HAP-1 (cell line): ENCODE results near the gene SEC62.

ENCODE experiments used
- DNase-seq, 2 experiments: peaks; one replicate each; pipeline ENCODE4 v3.0.0-alpha.2; 2016 to 2020; ENCODE audit warnings: low spot score in 2 of 2
- H3K27me3 ChIP-seq: fragments of 250-450 bp; sonication (Bioruptor Pico); 2 replicates; pipeline ENCODE4 v1.5.1; 2020; ENCODE audit warnings: low read depth, mild to moderate bottlenecking, moderate library complexity
- H3K36me3 ChIP-seq: fragments of 250-450 bp; sonication (Bioruptor Pico); replicated peaks from 2 replicates; pipeline ENCODE4 v1.5.1; 2020; ENCODE audit warnings: mild to moderate bottlenecking
- H3K4me1 ChIP-seq: fragments of 250-450 bp; sonication (Bioruptor Pico); 2 replicates; pipeline ENCODE4 v1.5.1; 2020; ENCODE audit warnings: mild to moderate bottlenecking
- H3K4me3 ChIP-seq: fragments of 250-450 bp; sonication (Bioruptor Pico); 2 replicates; pipeline ENCODE4 v1.5.1; 2020; ENCODE audit warnings: mild to moderate bottlenecking, moderate library complexity
- H3K9me3 ChIP-seq: fragments of 250-450 bp; sonication (Bioruptor Pico); 2 replicates; pipeline ENCODE4 v1.5.1; 2020; ENCODE audit warnings: mild to moderate bottlenecking, moderate library complexity
- in situ Hi-C: fragments of 300-500 bp; cut with MboI; formaldehyde crosslinking; loops from 3 replicates; pipeline ENCODE4 v1.14.3; 2020; ENCODE audit warnings: low sequenced_read_pairs, inconsistent platforms, mixed read lengths

The SEC62 gene, protein sequence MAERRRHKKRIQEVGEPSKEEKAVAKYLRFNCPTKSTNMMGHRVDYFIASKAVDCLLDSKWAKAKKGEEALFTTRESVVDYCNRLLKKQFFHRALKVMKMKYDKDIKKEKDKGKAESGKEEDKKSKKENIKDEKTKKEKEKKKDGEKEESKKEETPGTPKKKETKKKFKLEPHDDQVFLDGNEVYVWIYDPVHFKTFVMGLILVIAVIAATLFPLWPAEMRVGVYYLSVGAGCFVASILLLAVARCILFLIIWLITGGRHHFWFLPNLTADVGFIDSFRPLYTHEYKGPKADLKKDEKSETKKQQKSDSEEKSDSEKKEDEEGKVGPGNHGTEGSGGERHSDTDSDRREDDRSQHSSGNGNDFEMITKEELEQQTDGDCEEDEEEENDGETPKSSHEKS

GRCh38 chr3:169966428-169966950, at the start of gene SEC62:
Gene SEC62, plus strand, starts transcription at chr3:169966807. Its CDS starts 16 bp downstream, at chr3:169966823.
- Histone ChIP-seq H3K9me3 (no peaks in the 10 kb centered on the region), H3K27me3 (no peaks in the 10 kb centered on the region), H3K4me3 (peak within 1 kb of the TSS; percentile 74), H3K36me3 (0 out of 2 replicates have a peak, but pooled peaks cover 3% of the 10 kb centered on the region), H3K4me1 (peaks cover 25% of the 10 kb centered on the region)
- in situ Hi-C loops = no loop called here
- DNase-seq = peak; percentile 86 to 96

DNA sequence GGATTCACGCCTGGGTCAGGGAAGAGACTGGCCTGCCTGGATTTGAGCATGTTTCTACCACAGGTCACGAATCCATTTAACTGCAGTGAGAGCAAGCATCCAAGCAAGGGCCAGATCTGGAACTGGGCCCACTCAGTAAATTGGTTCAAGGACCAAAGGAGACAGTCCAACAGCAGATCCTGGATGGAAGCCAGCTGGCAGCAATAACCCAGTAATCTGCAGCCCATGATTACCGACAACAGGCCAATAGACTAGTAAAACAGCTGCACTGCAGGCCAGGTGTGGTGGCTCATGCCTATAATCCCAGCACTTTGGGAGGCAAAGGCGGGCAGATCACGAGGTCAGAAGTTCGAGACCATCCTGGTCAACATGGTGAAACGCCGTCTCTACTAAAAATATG, 43.4 kb upstream of the SEC62 start:
- no peaks in the 10 kb centered on the region for H3K36me3 ChIP-seq
- no peaks in the 10 kb centered on the region for H3K9me3 ChIP-seq
- in situ Hi-C loops = no loop called here
- H3K4me3 ChIP-seq = no peak overlapping the region
- H3K4me1 ChIP-seq = no peaks in the 10 kb centered on the region
- H3K27me3 ChIP-seq = no peaks in the 10 kb centered on the region
- DNase-seq = no peak

- Histone ChIP-seq H3K4me3 (no peak overlapping the region), H3K9me3 (no peaks in the 10 kb centered on the region), H3K4me1 (no peaks in the 10 kb centered on the region), H3K27me3 (no peaks in the 10 kb centered on the region), H3K36me3 (no peaks in the 10 kb centered on the region)
- DNase-seq = no peak
- in situ Hi-C loops = no loop called here
Observed at GRCh38 chr3:169923831-169924230, 42.8 kb upstream of the SEC62 start.

- Histone ChIP-seq H3K4me3 (no peak overlapping the region), H3K36me3 (no peaks in the 10 kb centered on the region), H3K4me1 (no peaks in the 10 kb centered on the region), H3K9me3 (no peaks in the 10 kb centered on the region), H3K27me3 (no peaks in the 10 kb centered on the region)
- in situ Hi-C loops = no loop called here
- no peak for DNase-seq
Observed at GRCh38 chr3:169929830-169930519, 36.6 kb upstream of the SEC62 start.

DNA sequence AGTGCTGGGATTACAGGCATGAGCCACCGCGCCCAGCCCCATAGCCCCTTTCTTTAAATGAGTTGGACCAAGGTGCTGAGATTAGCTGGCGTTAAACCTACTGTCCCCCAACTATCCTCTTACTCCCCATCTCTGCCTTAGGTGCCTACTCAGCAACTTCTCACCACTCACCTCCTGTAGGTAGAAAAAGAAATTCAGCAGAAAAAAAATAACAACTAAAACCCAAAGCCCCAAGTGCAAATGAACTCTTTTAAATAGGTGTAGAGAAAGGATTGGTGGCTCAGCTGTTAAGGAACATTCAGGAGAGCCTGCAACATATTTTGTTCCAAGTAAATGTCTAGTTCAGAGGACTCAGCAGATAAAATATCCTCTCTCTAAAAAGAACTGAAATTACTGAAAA, 35.8 kb upstream of the SEC62 start:
- peaks cover 4% of the 10 kb centered on the region; the same call in 1 of the 2 replicates for H3K27me3 ChIP-seq
- no peak for DNase-seq
- H3K9me3 ChIP-seq = no peaks in the 10 kb centered on the region
- H3K4me1 ChIP-seq = no peaks in the 10 kb centered on the region
- no peak overlapping the region for H3K4me3 ChIP-seq
- no peaks in the 10 kb centered on the region for H3K36me3 ChIP-seq
- in situ Hi-C loops = no loop called here

- H3K4me1 ChIP-seq = no peaks in the 10 kb centered on the region
- in situ Hi-C loops = no loop called here
- H3K27me3 ChIP-seq = peaks cover 4% of the 10 kb centered on the region; the same call in 1 of the 2 replicates
- no peak for DNase-seq
- no peaks in the 10 kb centered on the region for H3K36me3 ChIP-seq
- H3K4me3 ChIP-seq = no peak overlapping the region
- no peaks in the 10 kb centered on the region for H3K9me3 ChIP-seq
Observed at GRCh38 chr3:169931747-169932520, 34.7 kb upstream of the SEC62 start.

DNA sequence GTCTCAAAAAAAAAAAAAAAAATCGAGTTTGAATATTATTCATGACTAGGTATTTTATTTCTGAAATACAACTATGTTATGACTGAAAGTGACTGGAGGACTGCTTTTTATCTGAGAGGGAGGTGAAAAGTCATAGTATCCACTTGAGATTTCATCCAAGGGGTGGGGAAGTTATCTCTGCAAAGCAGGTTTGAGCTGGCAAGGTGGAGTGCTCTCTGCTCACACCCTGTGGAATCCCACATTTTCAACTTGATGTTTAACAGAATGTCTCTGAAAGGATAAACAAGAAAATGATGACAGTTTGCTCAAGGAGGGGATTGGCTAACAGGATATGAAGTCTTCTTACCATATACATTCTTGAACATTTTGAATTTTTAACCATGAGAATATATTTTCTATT, 27.3 kb upstream of the SEC62 start:
- Histone ChIP-seq H3K36me3 (no peaks in the 10 kb centered on the region), H3K4me3 (no peak overlapping the region), H3K9me3 (no peaks in the 10 kb centered on the region), H3K27me3 (peaks cover 4% of the 10 kb centered on the region; the same call in 1 of the 2 replicates), H3K4me1 (no peaks in the 10 kb centered on the region)
- DNase-seq = no peak
- in situ Hi-C loops = no loop called here

- no peak for DNase-seq
- Histone ChIP-seq H3K9me3 (no peaks in the 10 kb centered on the region), H3K4me1 (no peaks in the 10 kb centered on the region), H3K27me3 (peaks cover 4% of the 10 kb centered on the region; the same call in 1 of the 2 replicates), H3K36me3 (no peaks in the 10 kb centered on the region), H3K4me3 (no peak overlapping the region)
- in situ Hi-C loops = no loop called here
Observed at GRCh38 chr3:169939751-169940150, 26.9 kb upstream of the SEC62 start.

DNA sequence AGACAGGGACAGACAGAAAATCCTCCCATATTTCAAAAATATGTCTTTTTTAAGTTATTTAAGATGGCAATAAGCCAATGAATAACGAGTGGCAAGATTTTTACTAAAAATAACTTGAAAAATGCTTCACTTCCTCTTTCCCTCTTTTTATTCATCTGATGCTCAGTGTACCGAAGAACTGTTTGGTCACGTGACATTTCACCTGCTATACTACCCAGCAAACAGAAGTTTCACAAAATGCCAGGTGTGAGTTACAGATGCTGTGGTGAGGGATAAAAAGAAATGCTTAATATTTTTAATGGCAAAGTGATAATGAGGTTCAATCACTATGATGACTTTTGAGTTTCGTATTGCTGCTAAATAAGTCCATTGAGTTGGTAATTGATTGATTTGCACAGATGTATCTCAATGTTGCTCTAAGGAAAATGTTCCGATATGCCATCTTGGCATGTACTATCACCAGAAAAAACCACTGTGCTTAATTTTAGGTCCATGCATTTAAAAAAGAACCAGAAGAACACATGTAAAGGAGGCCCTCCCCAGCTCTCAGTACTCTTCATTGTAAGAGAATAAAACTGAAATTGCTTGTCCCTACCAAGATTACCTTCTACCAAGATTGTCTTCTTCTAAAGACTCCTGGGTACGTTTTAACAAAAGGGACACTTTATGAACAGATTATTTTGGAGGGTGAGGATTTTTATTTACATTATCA, 26.0 kb upstream of the SEC62 start:
- H3K4me3 ChIP-seq = no peak overlapping the region
- DNase-seq = no peak
- no peaks in the 10 kb centered on the region for H3K4me1 ChIP-seq
- H3K27me3 ChIP-seq = no peaks in the 10 kb centered on the region
- in situ Hi-C loops = no loop called here
- no peaks in the 10 kb centered on the region for H3K36me3 ChIP-seq
- no peaks in the 10 kb centered on the region for H3K9me3 ChIP-seq

- no peak for DNase-seq
- Histone ChIP-seq H3K36me3 (no peaks in the 10 kb centered on the region), H3K4me3 (no peak overlapping the region), H3K9me3 (no peaks in the 10 kb centered on the region), H3K27me3 (no peaks in the 10 kb centered on the region), H3K4me1 (no peaks in the 10 kb centered on the region)
- in situ Hi-C loops = no loop called here
Observed at GRCh38 chr3:169945313-169945712, 21.3 kb upstream of the SEC62 start.

DNA sequence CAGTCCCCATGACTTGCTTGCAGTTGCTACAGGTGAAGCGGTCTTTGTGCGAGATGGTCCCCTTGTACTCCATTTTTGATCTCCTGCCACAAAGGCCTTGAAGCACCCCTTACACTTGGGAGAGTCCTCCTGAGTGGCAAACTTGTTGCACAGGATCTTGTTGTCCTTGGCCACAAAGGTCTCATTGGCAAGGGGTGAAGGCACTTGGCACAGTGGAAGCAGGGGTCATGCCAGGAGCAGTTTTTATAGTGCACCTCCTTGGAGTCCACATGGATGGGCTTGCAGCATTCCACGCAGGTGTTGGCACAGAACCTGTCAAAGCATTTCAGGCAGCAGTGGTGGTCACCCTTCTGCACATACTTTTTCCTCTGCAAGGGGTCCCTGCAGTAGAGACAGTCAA, 20.3 kb upstream of the SEC62 start:
- in situ Hi-C loops = no loop called here
- no peak for DNase-seq
- H3K36me3 ChIP-seq = no peaks in the 10 kb centered on the region
- no peaks in the 10 kb centered on the region for H3K4me1 ChIP-seq
- H3K27me3 ChIP-seq = no peaks in the 10 kb centered on the region
- H3K4me3 ChIP-seq = no peak overlapping the region
- H3K9me3 ChIP-seq = no peaks in the 10 kb centered on the region

- no peaks in the 10 kb centered on the region for H3K36me3 ChIP-seq
- no peaks in the 10 kb centered on the region for H3K4me1 ChIP-seq
- no peaks in the 10 kb centered on the region for H3K27me3 ChIP-seq
- H3K9me3 ChIP-seq = no peaks in the 10 kb centered on the region
- no peak for DNase-seq
- in situ Hi-C loops = no loop called here
- H3K4me3 ChIP-seq = no peak overlapping the region
Observed at GRCh38 chr3:169948559-169949448, 17.8 kb upstream of the SEC62 start.
